Measurements from ENCODE around the gene ITPRID1.

The ITPRID1 gene

DNA sequence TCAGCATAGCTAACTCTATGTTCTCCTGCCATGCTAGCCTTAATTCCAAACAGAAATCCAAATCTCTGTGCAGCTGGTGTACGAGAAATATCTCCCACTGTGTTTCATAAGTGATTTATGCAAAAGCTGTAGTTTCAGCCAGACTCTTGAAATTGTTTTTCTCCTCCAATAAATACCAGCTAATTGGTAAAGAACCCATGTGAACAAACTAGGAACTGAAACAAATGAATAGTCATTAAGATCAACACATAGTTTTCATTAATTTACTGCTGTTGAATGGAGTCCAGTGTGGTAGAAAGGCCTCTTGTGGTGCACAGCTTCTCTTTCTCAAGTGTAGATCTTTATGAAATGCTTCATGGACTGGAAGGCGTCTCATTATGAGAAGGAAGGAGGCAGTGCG, 191.5 kb downstream of the ITPRID1 start:
- FAIRE-seq: no peak

DNA sequence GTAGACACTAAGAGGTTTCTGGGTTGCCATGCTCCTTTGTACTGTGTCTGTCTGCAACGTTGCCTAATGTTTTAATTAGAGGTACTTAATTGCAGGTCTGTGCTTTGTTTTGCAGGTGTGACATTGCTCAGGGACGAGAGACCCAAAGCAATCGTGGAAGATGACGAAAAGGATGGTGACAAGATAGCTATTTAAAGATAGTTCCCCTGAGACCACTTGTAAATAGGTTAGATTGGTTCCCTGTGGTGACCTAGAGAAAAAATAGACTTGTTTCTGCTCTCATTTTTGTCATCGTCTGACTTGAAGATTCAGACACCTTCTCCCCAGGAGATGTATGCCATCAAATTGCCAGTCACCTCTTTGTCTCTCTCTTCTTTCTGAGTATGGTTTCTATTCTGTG, 193.2 kb downstream of the ITPRID1 start:
- no peak for FAIRE-seq

All from islet of Langerhans (tissue), 1 donor.